ENCODE data around the gene AHCYL2.

The AHCYL2 gene

GRCh38 chr7:129224251-129225205, at the start of gene AHCYL2:
Gene AHCYL2, plus strand, starts transcription at chr7:129225030.
- DNase-seq = peak; percentile 81 to 100 (median 98)

GRCh38 chr7:129176916-129177710, 47.7 kb upstream of the AHCYL2 start:
- DNase-seq = no peak

- no peak for DNase-seq
These were observed 39.7 kb upstream of the AHCYL2 start for GRCh38 chr7:129184981-129185670.

- no peak for DNase-seq
These were observed 38.0 kb upstream of the AHCYL2 start for GRCh38 chr7:129186749-129187260.

- no peak for DNase-seq
These were observed 37.0 kb upstream of the AHCYL2 start for GRCh38 chr7:129187681-129188371.

GRCh38 chr7:129188372-129188891, 36.4 kb upstream of the AHCYL2 start, which contains the start of gene SMO:
Gene SMO, plus strand, starts transcription at chr7:129188633. Its CDS starts 519 bp downstream, at chr7:129189152.
- peak in 22 of 58 donors; percentile 8 to 38 (median 17) for DNase-seq

- no peak for DNase-seq
These were observed 35.8 kb upstream of the AHCYL2 start for GRCh38 chr7:129188892-129189660.

- DNase-seq = no peak
These were observed 35.0 kb upstream of the AHCYL2 start for GRCh38 chr7:129189661-129190310.

GRCh38 chr7:129191272-129191671, 33.6 kb upstream of the AHCYL2 start:
- no peak for DNase-seq

GRCh38 chr7:129193892-129194291, 30.9 kb upstream of the AHCYL2 start:
- no peak for DNase-seq

- DNase-seq = no peak
These were observed 27.1 kb upstream of the AHCYL2 start for GRCh38 chr7:129197771-129198170.

- no peak for DNase-seq
These were observed 25.4 kb upstream of the AHCYL2 start for GRCh38 chr7:129199406-129199805.

- DNase-seq = no peak
These were observed 22.6 kb upstream of the AHCYL2 start for GRCh38 chr7:129202058-129202777.

GRCh38 chr7:129203050-129203741, 21.6 kb upstream of the AHCYL2 start:
- no peak for DNase-seq

GRCh38 chr7:129205126-129205818, 19.6 kb upstream of the AHCYL2 start:
- no peak for DNase-seq

GRCh38 chr7:129205987-129206785, 18.6 kb upstream of the AHCYL2 start:
- DNase-seq = no peak

Measured in anterior cingulate cortex (tissue), 58 donors.